ENCODE measurements around the gene TBCK.

Gene TBCK

GRCh38 chr4:106284227-106284626 lies 31.8 kb downstream of the TBCK start:
- TF ChIP-seq CTCF (conservative IDR thresholded peaks at IDR 0.05): no peak
- TF ChIP-seq ZFX (IDR thresholded peaks at IDR 0.05): no peak
- no peak overlapping the region for H3K27ac ChIP-seq

DNA sequence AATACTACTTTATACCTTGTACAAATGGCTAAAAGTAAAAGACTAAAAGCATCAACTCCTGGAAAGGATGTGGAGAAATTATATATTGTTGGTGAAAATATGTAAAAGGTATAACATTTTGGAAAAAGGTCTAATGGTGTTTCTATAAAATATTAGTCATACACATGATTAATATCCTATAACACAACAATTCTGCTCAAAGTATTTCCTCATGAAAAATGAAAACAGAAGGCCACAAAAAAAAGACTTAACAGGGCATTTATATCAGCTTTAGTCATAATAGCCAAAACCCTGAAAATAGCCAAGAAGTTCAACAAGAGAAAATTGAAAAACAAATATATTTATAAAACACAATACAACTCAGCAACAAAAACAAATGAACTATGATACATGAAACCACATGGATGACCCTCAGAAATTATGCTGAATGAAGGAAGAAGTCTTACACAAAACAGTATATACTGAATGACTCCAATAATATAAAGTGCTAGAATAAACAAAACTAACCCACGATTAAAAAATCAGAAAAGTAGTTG lies 38.8 kb downstream of the TBCK start:
- H3K27ac ChIP-seq: no peak overlapping the region
- TF ChIP-seq CTCF (conservative IDR thresholded peaks at IDR 0.05): no peak
- TF ChIP-seq ZFX (IDR thresholded peaks at IDR 0.05): no peak

DNA sequence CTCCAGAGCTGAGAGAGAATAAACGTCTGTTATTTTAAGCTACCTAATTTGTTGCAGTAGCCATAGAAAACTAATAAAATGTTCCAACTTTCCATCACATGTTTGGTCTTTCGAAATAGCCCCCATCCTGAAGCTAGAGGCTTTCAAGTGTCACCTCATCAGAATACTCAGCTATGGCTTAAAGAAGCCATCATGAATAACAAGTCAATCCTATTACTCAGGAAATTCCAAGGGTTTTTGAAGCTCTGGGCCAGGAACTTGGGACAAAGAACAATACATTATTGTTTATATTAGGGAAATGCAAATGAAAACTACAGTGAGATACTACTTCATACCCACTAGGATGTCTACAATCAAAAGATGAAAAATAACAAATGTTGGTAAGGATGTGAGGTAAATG lies 42.2 kb downstream of the TBCK start:
- H3K27ac ChIP-seq: no peak overlapping the region
- TF ChIP-seq ZFX (IDR thresholded peaks at IDR 0.05): no peak
- TF ChIP-seq CTCF (conservative IDR thresholded peaks at IDR 0.05): no peak

DNA sequence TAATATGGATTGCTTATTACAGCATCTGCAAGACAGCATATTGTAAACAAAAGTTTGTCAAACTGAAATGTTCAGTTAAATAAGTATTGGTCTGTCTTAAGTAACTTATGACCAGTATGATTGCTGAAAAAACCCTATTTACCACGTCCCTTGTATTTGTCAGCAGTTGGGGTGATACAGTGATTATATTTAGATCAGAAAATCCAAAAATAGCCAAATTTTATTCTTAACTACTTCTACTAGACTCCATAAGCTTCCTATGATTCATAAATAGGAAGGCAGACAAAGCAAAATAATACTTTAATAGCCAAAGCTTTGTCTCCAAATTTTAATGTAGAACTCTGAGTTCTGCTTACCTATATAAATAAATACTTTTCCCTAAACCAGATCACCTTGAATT lies 45.3 kb downstream of the TBCK start:
- no peak overlapping the region for H3K27ac ChIP-seq
- no peak for TF ChIP-seq ZFX (IDR thresholded peaks at IDR 0.05)
- TF ChIP-seq CTCF (conservative IDR thresholded peaks at IDR 0.05): no peak

GRCh38 chr4:106269711-106270110 lies 46.3 kb downstream of the TBCK start:
- TF ChIP-seq CTCF (conservative IDR thresholded peaks at IDR 0.05) (no peak), ZFX (IDR thresholded peaks at IDR 0.05) (no peak)
- H3K27ac ChIP-seq: no peak overlapping the region

DNA sequence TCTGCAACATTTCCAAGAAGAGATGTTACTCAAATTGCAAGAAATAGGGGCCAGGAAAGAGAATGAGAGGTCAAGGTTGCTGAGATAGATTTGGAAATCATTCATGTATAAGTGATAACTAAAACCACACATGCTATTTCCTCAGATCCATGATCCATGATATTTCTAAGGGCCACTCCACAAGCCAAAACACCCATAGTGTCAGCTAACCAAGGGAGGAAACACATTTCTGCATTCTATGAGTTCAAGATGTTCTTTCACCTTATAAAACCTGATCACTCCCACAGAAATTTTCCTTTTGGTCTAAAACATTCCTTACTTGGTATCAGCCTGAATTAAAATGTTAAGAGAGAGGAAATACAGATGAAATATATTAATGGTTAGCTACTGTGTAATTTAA lies 47.2 kb downstream of the TBCK start:
- no peak for TF ChIP-seq CTCF (conservative IDR thresholded peaks at IDR 0.05)
- TF ChIP-seq ZFX (IDR thresholded peaks at IDR 0.05): no peak
- H3K27ac ChIP-seq: no peak overlapping the region

- no peak overlapping the region for H3K27ac ChIP-seq
- peak; percentile 57 for TF ChIP-seq CTCF (conservative IDR thresholded peaks at IDR 0.05)
- TF ChIP-seq ZFX (IDR thresholded peaks at IDR 0.05): no peak
These were observed 49.8 kb downstream of the TBCK start for GRCh38 chr4:106266201-106266600.
